ACHN (cell line): ENCODE results near the gene RBBP8.
A peak's percentile ranks its signal among the peaks of the same experiment; 100 is the strongest.

Source experiments
- DNase-seq: peaks from one replicate; pipeline ENCODE4 v3.0.0-alpha.2; 2015
- in situ Hi-C: cut with HindIII; loops from 2 replicates; pipeline ENCODE4 v1.10.0; 2017; ENCODE audit warnings: low sequenced_read_pairs, low pct_ligation_motif_present, low pct_unique_long_range_greater_than_20kb

The RBBP8 gene

DNA sequence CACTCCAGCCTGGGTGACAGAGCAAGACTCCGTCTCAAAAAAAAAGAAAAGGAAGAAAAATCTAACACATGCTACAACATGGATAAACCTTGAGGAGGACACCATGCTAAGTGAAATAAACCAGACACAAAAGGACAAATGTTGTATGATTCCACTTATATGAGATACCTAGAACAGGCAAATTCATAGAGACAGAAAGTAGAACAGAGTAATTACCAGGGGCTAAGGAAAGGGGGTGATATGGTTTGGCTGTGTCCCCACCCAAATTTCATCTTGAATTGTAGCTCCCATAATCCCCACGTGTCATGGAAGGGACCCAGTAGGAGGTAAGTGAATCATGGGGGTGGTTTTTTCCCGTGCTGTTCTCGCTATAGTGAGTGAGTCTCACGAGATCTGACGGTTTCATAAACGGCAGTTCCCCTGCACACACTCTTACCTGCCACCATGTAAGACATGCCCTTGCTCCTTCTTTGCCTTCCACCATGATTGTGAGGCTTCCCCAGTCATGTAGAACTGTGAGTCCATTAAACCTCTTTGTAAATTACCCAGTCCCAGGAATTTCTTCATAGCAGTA, 110.8 kb downstream of the RBBP8 start:
- no peak for DNase-seq
- in situ Hi-C loops: no loop called here

GRCh38 chr18:23049698-23050373, 116.7 kb downstream of the RBBP8 start:
- in situ Hi-C loops: no loop called here
- no peak for DNase-seq

GRCh38 chr18:23053776-23054457, 120.8 kb downstream of the RBBP8 start:
- DNase-seq: no peak
- in situ Hi-C loops: no loop called here

DNA sequence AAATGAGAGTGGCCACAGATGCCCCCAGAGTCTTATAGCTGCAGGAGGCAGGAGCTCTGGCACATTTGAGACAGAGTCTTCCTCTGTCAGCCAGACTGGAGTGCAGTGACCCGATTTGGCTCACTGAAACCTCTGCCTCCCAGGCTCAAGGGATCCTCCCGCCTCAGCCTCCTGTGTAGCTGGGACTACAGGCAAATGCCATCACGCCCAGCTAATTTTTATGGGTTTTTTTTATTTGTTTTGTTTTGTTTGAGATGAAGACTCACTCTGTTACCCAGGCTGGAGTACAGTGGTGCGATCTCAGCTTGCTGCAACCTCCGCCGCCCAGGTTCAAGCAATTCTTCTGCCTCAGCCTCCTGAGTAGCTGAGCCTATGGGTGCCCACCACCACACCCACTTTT, 121.4 kb downstream of the RBBP8 start:
- in situ Hi-C loops: no loop called here
- no peak for DNase-seq

GRCh38 chr18:23056315-23056714, 123.2 kb downstream of the RBBP8 start:
- DNase-seq: no peak
- in situ Hi-C loops: no loop called here

GRCh38 chr18:23057096-23057495, 124.0 kb downstream of the RBBP8 start:
- no peak for DNase-seq
- in situ Hi-C loops: no loop called here

- no peak for DNase-seq
- in situ Hi-C loops: no loop called here
Observed at GRCh38 chr18:23058746-23059415, 125.8 kb downstream of the RBBP8 start.

DNA sequence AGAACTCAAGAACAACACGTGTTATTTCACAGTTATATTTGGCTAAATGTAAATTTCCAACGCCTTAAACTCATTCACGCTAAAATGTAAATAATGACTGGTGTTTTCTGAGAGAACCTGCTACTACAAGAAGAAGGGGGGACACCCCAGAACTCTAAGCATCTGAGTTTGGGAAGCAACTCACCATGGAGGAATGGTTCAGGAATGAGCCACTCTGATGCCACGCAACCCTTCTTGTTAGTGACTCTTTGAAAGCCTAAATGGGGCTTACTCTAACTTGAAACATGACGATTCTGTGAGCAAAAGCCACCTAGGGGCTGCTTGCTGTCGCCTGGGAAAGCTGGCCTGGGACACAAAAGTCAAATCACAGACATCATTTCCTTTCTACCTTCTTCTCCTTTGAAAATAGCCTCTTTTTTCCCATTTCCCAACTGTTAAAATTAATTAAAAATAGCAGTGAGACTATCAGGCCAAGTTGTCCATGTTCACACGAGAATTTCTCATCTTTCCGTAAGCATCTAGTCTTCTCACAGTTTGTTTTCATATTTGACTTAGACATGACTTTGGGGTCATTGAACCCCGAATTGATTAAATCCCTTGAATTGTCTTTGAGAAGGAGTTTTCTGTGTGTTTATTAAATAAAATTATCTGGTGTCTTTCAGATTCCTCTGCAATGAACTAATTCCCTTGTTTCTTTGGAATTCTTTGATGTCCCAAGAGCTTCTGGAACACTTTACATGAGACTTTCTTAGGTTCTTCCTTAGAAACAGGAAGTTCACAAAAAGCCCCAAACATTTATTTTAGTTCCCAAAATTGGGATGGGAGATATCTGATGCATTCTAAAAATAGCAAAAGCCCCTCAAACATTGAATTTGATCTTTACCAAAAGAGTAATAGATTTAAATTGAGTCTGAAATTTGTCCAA, 126.7 kb downstream of the RBBP8 start:
- in situ Hi-C loops: no loop called here
- DNase-seq: no peak

DNA sequence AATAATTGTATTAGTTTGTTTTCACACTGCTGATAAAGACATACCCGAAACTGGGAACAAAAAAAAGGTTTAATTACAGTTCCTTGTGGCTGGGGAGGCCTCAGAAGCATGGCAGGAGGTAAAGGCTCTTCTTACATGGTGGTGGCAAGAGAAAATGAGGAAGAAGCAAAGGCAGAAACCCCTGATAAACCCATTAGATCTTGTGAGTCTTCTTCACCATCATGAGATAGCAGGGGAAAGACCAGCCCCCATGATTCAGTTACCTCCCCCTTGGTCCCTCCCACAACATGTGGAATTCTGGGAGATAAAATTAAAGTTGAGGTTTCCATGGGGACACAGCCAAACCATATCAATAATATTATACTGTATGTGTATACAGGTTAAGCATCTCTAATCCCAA, 128.9 kb downstream of the RBBP8 start:
- in situ Hi-C loops: no loop called here
- DNase-seq: no peak

- no peak for DNase-seq
- in situ Hi-C loops: no loop called here
Observed at GRCh38 chr18:23063502-23063901, 130.4 kb downstream of the RBBP8 start.

- in situ Hi-C loops: no loop called here
- no peak for DNase-seq
Observed at GRCh38 chr18:23065234-23065806, 132.2 kb downstream of the RBBP8 start.

- in situ Hi-C loops: no loop called here
- no peak for DNase-seq
Observed at GRCh38 chr18:23066060-23066459, 132.9 kb downstream of the RBBP8 start.

- no peak for DNase-seq
- in situ Hi-C loops: no loop called here
Observed at GRCh38 chr18:23066504-23067039, 133.4 kb downstream of the RBBP8 start.

- peak; percentile 27 for DNase-seq
- in situ Hi-C loops: no loop called here
Observed at GRCh38 chr18:23067236-23067635, 134.1 kb downstream of the RBBP8 start.

DNA sequence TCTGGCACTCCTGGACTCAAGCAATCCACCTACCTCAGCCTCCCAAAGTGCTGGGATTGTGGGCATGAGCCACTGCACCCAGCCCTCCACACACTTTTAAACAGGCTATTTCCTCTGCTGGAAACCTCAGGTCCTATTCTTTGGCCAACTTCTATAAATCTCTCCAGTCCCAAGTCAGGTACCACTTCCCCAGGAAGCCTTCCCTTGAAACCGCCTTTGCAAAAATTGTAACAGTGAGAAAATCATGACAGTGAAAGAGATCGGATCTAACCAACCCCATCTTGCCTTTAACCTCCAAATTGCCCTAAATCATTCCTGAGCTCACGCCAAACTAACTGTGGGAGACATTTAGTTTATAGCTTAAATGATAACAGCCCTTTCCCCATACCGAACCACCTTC, 134.9 kb downstream of the RBBP8 start:
- in situ Hi-C loops: no loop called here
- DNase-seq: no peak

DNA sequence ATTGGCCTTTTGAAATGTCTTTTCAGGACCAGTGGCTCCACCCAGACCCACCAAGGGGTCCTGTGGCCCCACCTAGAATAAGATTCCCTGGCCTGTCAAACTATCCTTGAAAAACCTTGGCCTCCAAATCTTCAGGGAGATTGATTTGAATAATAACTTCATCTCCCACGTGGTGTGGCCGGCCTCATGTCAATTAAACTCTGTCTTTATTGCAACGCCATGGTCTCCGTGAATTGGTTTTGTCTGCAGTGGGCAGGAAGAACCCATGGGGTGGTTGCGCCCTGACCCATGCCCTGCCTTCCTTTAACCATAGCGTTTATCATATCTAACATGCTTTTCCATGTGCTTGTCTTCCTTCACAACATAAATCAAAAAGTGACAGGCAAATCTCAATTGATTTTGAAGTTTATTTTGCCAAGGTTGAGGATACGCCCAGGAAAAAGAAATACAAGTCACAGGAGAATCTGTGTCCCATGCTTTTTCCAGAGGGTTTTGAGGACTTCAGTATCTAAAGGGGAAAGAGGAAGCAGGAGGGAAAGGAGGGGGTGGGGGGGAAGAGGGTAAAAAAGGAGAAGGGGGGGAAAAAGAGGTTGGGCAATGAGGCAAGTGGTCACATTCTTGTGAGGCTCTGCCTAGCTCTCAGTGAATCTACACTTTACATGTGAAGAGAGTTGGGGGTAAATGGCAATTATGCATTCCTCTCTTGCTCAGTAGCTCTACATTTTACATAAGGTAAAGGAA, 135.6 kb downstream of the RBBP8 start:
- no peak for DNase-seq
- in situ Hi-C loops: no loop called here

GRCh38 chr18:23069481-23069880, 136.4 kb downstream of the RBBP8 start:
- in situ Hi-C loops: no loop called here
- DNase-seq: no peak
